Measurements from ENCODE around the gene MINDY2.

GRCh38 chr15:58880320-58880719 is 109.2 kb downstream of the MINDY2 start:
- TF ChIP-seq CTCF (IDR thresholded peaks at IDR 0.05 in 8 of 11, conservative IDR thresholded peaks at IDR 0.05 in 3 of 11) (no peak), POLR2A (IDR thresholded peaks at IDR 0.05) (no peak)
